HEK293T (cell line): ENCODE measurements around the gene APEX1.

Source experiments
- BHLHE40 ChIP-seq: fragments of 450-650 bp; IDR thresholded peaks from 2 replicates; pipeline ENCODE4 v1.6.1; 2016; ENCODE audit warnings: mild to moderate bottlenecking, moderate library complexity, borderline replicate concordance
- FOXK2 ChIP-seq: fragments of 450-650 bp; IDR thresholded peaks from 2 replicates; pipeline ENCODE4 v1.6.1; 2016; ENCODE audit warnings: mild to moderate bottlenecking
- FOXM1 ChIP-seq: fragments of 450-650 bp; IDR thresholded peaks from 2 replicates; pipeline ENCODE4 v1.6.1; 2017; ENCODE audit warnings: mild to moderate bottlenecking, borderline replicate concordance
- L3MBTL2 ChIP-seq: fragments of 450-650 bp; conservative IDR thresholded peaks from 2 replicates; pipeline ENCODE4 v1.6.1; 2016; ENCODE audit warnings: mild to moderate bottlenecking
- NFRKB ChIP-seq: fragments of 450-650 bp; IDR thresholded peaks from 2 replicates; pipeline ENCODE4 v1.6.1; 2016; ENCODE audit warnings: mild to moderate bottlenecking, moderate library complexity
- SP1 ChIP-seq: fragments of 450-650 bp; IDR thresholded peaks from 2 replicates; pipeline ENCODE4 v1.6.1; 2017
- SUZ12 ChIP-seq: fragments of 450-650 bp; IDR thresholded peaks from 2 replicates; pipeline ENCODE4 v1.6.1; 2016; ENCODE audit warnings: mild to moderate bottlenecking
- TARDBP ChIP-seq: fragments of 450-650 bp; IDR thresholded peaks from 2 replicates; pipeline ENCODE4 v1.6.1; 2016
- ZNF384 ChIP-seq: fragments of 450-650 bp; IDR thresholded peaks from 2 replicates; pipeline ENCODE4 v1.6.1; 2016

DNA sequence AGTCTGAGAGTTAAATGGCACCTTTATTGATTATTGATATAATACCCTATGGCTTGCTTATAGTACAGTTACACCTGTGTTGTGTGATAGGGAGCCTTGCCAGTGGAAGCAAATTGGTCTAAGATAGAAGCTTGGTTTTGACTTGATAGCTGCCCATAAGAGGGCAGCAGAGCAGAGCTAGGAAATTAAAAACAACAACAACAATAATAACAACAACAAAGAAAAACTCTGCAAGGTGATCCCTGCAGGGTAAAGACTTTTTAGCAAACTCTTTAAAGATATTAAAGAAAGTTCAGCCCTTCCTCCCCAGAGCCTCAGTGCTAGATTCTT lies 32.3 kb downstream of the APEX1 start:
- TF ChIP-seq TARDBP = no peak
- TF ChIP-seq SP1 = no peak
- TF ChIP-seq FOXM1 = no peak
- TF ChIP-seq FOXK2 = no peak
- TF ChIP-seq BHLHE40 = no peak
- TF ChIP-seq NFRKB = no peak
- TF ChIP-seq SUZ12 = no peak
- TF ChIP-seq L3MBTL2 = no peak
- TF ChIP-seq ZNF384 = no peak
